ENCODE data around the gene CRKL. TPM values are rescaled to one million over a fixed set of nuclear protein-coding genes. Genes with fewer than 3 reads are reported as not detected.

CRKL gene
- total and polyA plus RNA-seq, 8 donors, result 9.1 to 29.4 (median 18.3) TPM

GRCh38 chr22:20949698-20950183, 32.5 kb downstream of the CRKL start:
- no peak overlapping the region for H3K27ac ChIP-seq
- intact Hi-C loops (cut with DNase I), result no loop called here
- no peak for FAIRE-seq
- no peaks in the 10 kb centered on the region for H3K9me3 ChIP-seq
- 92 to 94% methylated on average over 13 of the region's 13 CpGs for WGBS, 2 donors
- no peak overlapping the region for H3K4me3 ChIP-seq
- H3K36me3 ChIP-seq, result peaks cover 2 to 6% (median 5%) of the 10 kb centered on the region in 3 donors
- ATAC-seq, result no peak
- no peak for DNase-seq
- peaks cover 23 to 35% (median 28%) of the 10 kb centered on the region in 3 donors for H3K4me1 ChIP-seq
- H3K27me3 ChIP-seq, result no peaks in the 10 kb centered on the region
- TF ChIP-seq CTCF (IDR thresholded peaks at IDR 0.05), result no peak

- H3K4me3 ChIP-seq, result no peak overlapping the region
- H3K9me3 ChIP-seq, result no peaks in the 10 kb centered on the region
- no peak for TF ChIP-seq CTCF (IDR thresholded peaks at IDR 0.05)
- no peaks in the 10 kb centered on the region for H3K27me3 ChIP-seq
- no peak for DNase-seq
- intact Hi-C loops (cut with DNase I), result no loop called here
- H3K4me1 ChIP-seq, result peaks cover 23 to 36% (median 28%) of the 10 kb centered on the region in 3 donors
- no peak for FAIRE-seq
- H3K27ac ChIP-seq, result peak overlapping the region in 1 of 4 donors; percentile 34
- peak; percentile 36 to 71 (median 59) for ATAC-seq
- WGBS, 2 donors, result 60 to 64% methylated on average over 10 of the region's 10 CpGs
- peaks cover 2 to 6% (median 5%) of the 10 kb centered on the region in 3 donors for H3K36me3 ChIP-seq
These were observed 34.1 kb downstream of the CRKL start for GRCh38 chr22:20951151-20951931.

GRCh38 chr22:20951932-20952380, 34.7 kb downstream of the CRKL start:
- 91 to 92% methylated on average over 8 of the region's 8 CpGs for WGBS, 2 donors
- Histone ChIP-seq H3K4me1 (peaks cover 23 to 40% (median 32%) of the 10 kb centered on the region in 3 donors), H3K36me3 (peaks cover 2 to 6% (median 5%) of the 10 kb centered on the region in 3 donors), H3K27ac (peak overlapping the region in 1 of 4 donors; percentile 34), H3K9me3 (no peaks in the 10 kb centered on the region), H3K27me3 (no peaks in the 10 kb centered on the region), H3K4me3 (no peak overlapping the region)
- no peak for DNase-seq
- no peak for FAIRE-seq
- no peak for TF ChIP-seq CTCF (IDR thresholded peaks at IDR 0.05)
- intact Hi-C loops (cut with DNase I), result no loop called here
- ATAC-seq, result no peak

GRCh38 chr22:20952544-20953341, 35.5 kb downstream of the CRKL start:
- no peak for TF ChIP-seq CTCF (IDR thresholded peaks at IDR 0.05)
- DNase-seq (no peak), FAIRE-seq (no peak), ATAC-seq (peak in 2 of 4 donors; percentile 38 to 43)
- H3K27me3 ChIP-seq, result no peaks in the 10 kb centered on the region
- intact Hi-C loops (cut with DNase I), result no loop called here
- WGBS, 2 donors, result 77 to 80% methylated on average over 13 of the region's 13 CpGs
- H3K4me1 ChIP-seq, result peaks cover 23 to 40% (median 32%) of the 10 kb centered on the region in 3 donors
- H3K9me3 ChIP-seq, result no peaks in the 10 kb centered on the region
- H3K4me3 ChIP-seq, result no peak overlapping the region
- peaks cover 2 to 6% (median 5%) of the 10 kb centered on the region in 3 donors for H3K36me3 ChIP-seq
- peak overlapping the region in 2 of 4 donors; percentile 13 to 34 for H3K27ac ChIP-seq
